GM19438 (cell line): ENCODE results near the gene SSTR3.
A peak's percentile ranks its signal among the peaks of the same experiment; 100 is the strongest.
"Not testable (repeated sequence)": the region's sequence is repeated elsewhere in the genome, so short reads cannot be mapped to it uniquely, and the experiment has no call there.

ENCODE experiments used
- ATAC-seq: cut with Tn5 transposase; IDR thresholded peaks from one replicate; pipeline ENCODE4 v1.9.1; 2021; ENCODE audit warnings: low read depth; ENCODE audit not compliant: unreplicated experiment

SSTR3 gene

DNA sequence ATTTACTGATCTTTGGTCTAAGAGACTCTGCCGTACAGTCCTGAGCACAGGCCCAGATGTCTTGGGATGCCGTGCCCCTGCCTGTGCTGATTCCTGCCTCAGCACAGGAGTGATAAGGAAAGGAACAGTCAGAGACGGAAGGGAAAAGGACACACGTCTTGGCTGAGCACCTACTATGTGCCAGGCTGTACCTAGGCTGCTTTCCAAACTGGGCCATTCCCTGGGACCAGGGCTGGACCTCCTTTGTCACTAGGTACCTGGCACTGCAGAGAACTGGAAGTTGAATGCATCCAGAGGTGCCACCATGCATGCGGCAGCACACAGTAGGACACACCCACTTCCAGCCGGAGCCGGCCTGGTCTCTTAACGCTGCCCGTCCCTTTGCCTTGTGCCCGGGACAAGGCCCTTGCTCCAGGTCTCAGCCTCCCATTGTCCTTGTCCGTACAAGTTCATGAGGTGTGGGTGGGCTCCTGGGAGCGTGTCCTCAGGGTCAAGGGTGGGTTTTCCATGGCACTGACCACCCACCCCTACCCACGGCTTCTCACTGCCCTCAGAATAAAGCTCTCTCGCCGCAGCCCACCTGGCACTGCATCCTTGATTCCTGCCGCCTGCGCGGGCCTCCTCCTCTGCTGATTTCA lies 1.1 kb upstream of the SSTR3 start:
- no peak for ATAC-seq

DNA sequence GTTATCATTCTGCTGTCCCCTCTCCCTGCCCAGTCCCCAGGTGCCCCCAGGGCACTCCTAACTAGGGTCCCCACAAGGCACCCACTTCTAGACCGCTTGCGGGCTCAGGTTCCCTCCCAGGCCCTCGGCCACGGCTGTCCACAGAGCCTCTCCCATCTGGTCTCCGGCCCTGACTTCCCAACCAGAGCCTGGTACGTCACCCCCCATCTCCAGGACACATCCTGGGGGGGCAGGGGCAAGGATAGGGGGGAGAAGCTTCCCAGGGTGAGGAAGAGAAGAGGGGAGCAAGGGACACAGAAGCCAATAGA lies 457 bp downstream of the SSTR3 start:
- no peak for ATAC-seq

- no peak for ATAC-seq
These were observed 1.0 kb downstream of the SSTR3 start for GRCh38 chr22:37211075-37211865.

GRCh38 chr22:37210041-37210803 lies 2.1 kb downstream of the SSTR3 start:
- ATAC-seq: no peak

DNA sequence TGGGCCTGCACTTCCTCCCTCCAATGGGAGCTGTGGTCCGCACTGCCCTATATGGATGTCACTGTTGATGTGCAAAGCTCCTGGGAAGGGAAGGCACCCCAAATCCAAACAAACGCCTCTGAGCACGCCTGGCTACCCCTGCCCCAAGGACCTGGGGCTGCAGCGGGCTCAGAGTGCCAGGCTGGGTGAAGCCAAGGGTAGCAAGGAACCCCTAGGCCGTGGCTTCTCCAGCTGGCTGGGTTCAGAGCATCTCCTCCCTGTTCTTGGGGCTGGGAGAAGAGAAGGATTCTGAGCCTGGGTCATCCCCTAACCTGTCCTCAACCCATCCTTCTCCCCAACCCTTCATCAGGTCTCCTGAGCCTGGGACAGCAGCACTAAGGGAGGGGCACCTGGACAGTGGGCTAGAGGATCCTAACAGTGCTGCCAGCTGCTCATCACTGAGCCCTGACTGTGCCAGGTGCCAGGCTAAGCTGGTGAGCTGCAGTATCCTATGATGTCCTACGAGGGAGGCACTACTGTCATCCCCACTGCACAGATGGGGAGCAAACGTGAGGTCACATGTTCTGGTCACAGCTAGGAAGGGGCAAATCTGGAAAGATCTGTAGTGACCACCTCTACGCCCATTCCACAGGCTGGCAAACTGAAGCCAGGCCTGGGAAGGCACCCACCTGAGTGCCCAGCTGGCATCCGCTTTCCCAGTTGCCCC lies 3.0 kb downstream of the SSTR3 start:
- ATAC-seq: no peak

DNA sequence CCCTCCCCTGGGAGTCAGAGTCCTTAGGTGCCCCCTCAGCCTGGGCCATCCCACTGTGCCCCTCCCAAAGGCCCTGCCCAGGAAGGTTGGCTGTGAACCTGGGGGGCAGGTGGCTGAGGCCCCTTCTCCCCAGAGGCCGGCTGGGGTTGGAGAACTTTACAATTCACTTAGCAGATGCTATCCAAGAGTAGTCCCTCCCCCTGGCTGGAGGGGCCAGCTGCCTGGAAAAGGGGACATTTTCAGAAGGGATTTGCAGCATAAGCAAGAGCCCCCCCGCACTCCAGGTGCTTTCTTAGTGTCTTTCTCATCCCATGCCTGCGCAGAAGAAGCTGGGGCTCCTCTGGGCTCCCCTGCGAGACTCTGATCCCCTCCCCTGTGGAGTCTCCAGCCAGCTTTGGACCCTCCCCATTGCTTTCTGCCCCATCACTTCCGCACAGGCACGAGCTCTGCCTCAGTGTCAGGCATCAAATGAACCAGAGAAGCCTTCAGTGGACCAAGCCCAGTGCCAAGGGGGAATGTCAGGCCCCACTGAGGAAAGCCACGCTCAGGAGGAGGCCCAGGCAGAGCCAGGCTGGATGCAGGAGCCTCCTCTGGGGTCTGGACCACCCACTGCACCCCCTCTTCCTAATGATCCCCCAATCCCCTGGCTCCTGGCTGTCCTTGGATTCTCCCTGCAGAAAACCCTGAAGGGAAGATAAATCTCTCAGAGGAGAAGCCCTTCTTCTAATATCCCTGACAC lies 3.7 kb downstream of the SSTR3 start:
- no peak for ATAC-seq

DNA sequence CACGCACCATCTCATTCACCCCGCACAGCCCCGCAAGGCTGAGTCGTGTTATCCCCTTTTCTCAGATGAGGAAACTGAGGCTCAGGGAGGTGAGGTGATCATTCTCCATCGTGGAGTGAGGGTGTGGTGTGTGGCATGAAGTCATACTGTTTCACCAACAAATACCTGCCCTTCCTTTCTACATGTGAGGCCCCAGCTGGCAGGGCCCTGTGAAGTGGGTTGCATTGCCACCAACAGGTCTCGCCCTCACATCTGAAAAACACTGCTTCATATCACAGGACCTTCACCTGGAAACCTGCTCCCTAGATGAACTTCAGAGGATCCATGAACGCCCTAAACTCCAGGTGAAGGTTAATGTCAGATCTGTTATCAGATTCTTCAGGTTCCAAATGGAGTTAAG lies 4.3 kb downstream of the SSTR3 start:
- ATAC-seq: no peak

- ATAC-seq: no peak
These were observed 5.1 kb downstream of the SSTR3 start for GRCh38 chr22:37206841-37207821.

DNA sequence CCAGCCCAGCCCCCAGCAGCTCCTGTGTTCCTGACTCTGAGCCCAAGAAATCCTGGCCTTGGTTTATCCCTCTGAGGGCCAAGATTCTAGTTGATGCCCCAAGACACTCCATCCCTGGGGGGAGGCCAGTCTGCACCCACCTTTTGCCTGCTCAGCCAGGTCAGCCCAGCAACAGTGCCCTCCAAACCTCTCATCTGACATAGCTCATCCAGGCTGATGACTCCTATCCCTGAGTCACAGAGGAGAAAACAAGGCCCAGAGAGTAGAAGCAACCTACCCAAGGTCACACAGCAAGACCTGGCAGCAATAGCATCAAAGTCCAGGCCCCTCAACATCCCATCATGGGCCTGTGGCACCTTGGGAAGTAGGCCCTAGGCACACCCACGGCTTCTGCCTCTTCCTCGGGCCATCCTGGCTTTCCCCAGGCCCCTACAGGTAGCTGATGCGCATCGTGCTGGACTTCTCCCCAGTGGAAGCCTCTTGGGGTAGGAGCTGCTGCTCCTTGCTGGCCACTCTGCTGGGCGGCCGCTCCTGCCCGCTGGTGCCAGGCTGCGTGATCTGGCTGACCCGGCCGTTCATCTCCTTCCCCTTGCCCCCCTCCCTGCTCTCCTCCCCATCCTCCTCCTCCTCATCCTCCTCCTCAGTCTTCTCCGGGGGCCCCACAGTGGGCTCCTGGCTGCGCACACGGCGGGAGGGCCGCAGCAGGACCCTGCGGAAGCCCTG lies 6.0 kb downstream of the SSTR3 start:
- ATAC-seq: no peak

- no peak for ATAC-seq
These were observed 7.2 kb downstream of the SSTR3 start for GRCh38 chr22:37205046-37205445.

GRCh38 chr22:37204045-37204655 lies 8.1 kb downstream of the SSTR3 start:
- no peak for ATAC-seq

- no peak for ATAC-seq
These were observed 8.8 kb downstream of the SSTR3 start for GRCh38 chr22:37203354-37204044.

GRCh38 chr22:37202716-37203115 lies 9.6 kb downstream of the SSTR3 start:
- ATAC-seq: no peak

GRCh38 chr22:37202001-37202555 lies 10.2 kb downstream of the SSTR3 start:
- ATAC-seq: no peak

DNA sequence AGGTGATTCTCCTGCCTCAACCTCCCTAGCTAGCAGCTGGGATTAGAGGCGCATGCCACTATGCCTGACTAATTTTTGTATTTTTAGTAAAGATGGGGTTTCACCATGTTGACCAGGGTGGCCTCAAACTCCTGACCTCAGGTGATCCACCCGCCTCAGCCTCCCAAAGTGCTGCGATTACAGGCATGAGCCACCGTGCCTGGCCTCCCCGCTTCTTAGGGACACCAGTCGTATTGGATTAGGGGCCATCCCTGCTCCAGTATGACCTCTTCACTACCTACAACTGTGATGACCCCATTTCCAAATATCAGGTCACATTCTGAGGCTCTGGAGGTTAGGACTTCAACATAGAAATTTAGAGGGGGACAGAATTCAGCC lies 10.8 kb downstream of the SSTR3 start:
- not testable (repeated sequence) for ATAC-seq

DNA sequence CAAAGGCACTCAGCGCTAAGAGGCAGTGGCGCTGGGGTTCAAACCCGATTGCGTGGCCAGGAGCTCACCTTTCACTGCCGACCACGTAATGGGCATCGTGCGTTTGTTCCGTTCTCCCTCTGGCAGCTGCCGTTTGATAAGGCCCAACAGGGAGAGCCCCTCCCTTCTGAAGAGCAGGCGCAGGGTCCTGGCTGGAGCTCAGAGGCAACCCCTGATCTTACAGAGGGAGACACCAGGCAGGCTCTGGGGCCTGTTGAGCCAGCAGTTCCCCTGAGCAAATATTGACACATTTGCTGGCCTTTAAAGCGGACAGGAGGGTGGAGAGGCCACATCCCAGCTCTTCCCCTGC lies 12.5 kb downstream of the SSTR3 start:
- no peak for ATAC-seq

GRCh38 chr22:37199103-37199759 lies 13.0 kb downstream of the SSTR3 start:
- peak; percentile 75 for ATAC-seq
